ENCODE results near the gene SERPINB7. TPM values are rescaled to one million over a fixed set of nuclear protein-coding genes. Genes with fewer than 3 reads are reported as not detected.

The SERPINB7 gene
- total and polyA plus RNA-seq, 2 experiments from 2014 or later, result not detected

- TF ChIP-seq POLR2AphosphoS5 (IDR thresholded peaks at IDR 0.05; ENCODE audit: low read depth), result no peak
- no peak for TF ChIP-seq ETS1 (IDR thresholded peaks at IDR 0.05)
- no peak for TF ChIP-seq JUNB (IDR thresholded peaks at IDR 0.05; ENCODE audit: unreplicated experiment)
- TF ChIP-seq REST (IDR thresholded peaks at IDR 0.05; ENCODE audit: unreplicated experiment), result no peak
- TF ChIP-seq EZH2 (IDR thresholded peaks at IDR 0.05; ENCODE audit: low read depth, unreplicated experiment), result no peak
These were observed 707 bp upstream of the SERPINB7 start (continued) for GRCh38 chr18:63774511-63774910.

DNA sequence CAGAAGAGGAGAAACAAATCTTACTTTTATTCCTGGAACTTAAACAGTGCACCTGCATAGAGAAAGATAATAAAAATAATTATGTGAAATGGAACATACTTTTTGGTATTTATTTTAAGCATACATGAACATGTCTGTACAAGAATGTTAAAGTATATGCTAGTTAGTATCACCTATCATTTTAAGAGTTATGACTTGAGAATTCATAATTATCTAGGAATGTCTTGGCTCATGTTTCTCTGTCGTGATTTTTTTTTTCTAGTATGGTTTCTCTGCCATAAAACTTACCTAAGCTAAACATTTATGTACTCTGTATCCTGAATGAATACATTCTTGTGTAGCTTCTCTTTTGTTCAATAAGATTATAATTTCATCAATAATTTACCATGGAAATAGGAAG is 4.2 kb downstream of the SERPINB7 start:
- Mint-ChIP-seq H3K9me3 (no peaks in the 10 kb centered on the region), H3K4me1 (no peaks in the 10 kb centered on the region), H3K27me3 (ENCODE audit: insufficient read depth, low read depth, poor library complexity) (no peaks in the 10 kb centered on the region), H3K27ac (no peak overlapping the region), H3K36me3 (ENCODE audit: low read depth) (no peaks in the 10 kb centered on the region), H3K4me3 (no peak overlapping the region)
- ATAC-seq (no peak), DNase-seq (ENCODE audit: low spot score) (no peak)
- Histone ChIP-seq H3K4me2 (no peak overlapping the region), H3F3A (replicated peaks; ENCODE audit: low read depth) (no peaks in the 10 kb centered on the region), H3K27ac (ENCODE audit: low read depth) (no peak overlapping the region), H3K4me3 (no peak overlapping the region), H3K4me1 (ENCODE audit: insufficient read depth) (no peaks in the 10 kb centered on the region), H3K79me2 (replicated peaks; ENCODE audit: insufficient read depth) (no peaks in the 10 kb centered on the region), H3K9me2 (ENCODE audit: insufficient read depth) (no peaks in the 10 kb centered on the region; the same call in 1 of the 2 replicates), H3K27me3 (ENCODE audit: insufficient read depth) (no peaks in the 10 kb centered on the region), H3K36me3 (ENCODE audit: insufficient read depth) (no peaks in the 10 kb centered on the region), H2AFZ (no peak overlapping the region), H4K20me1 (replicated peaks; ENCODE audit: insufficient read depth) (no peaks in the 10 kb centered on the region; the same call in 1 of the 2 replicates)
- TF ChIP-seq REST (IDR thresholded peaks at IDR 0.05; ENCODE audit: unreplicated experiment) (no peak), JUNB (IDR thresholded peaks at IDR 0.05; ENCODE audit: unreplicated experiment) (no peak), NANOG (IDR thresholded peaks at IDR 0.05; ENCODE audit: borderline replicate concordance) (no peak), POLR2AphosphoS5 (IDR thresholded peaks at IDR 0.05; ENCODE audit: low read depth) (no peak), ZNF114 (CRISPR knock-in tag; IDR thresholded peaks at IDR 0.05) (no peak), STAT1 (IDR thresholded peaks at IDR 0.05; ENCODE audit: unreplicated experiment) (no peak), EZH2phosphoT487 (IDR thresholded peaks at IDR 0.05; ENCODE audit: unreplicated experiment) (no peak), CREB1 (CRISPR knock-in tag; IDR thresholded peaks at IDR 0.05; ENCODE audit: low read depth) (no peak), EZH2 (IDR thresholded peaks at IDR 0.05; ENCODE audit: low read depth, unreplicated experiment) (no peak), ETS1 (IDR thresholded peaks at IDR 0.05) (no peak)
- TF ChIP-seq, protein P1, sequence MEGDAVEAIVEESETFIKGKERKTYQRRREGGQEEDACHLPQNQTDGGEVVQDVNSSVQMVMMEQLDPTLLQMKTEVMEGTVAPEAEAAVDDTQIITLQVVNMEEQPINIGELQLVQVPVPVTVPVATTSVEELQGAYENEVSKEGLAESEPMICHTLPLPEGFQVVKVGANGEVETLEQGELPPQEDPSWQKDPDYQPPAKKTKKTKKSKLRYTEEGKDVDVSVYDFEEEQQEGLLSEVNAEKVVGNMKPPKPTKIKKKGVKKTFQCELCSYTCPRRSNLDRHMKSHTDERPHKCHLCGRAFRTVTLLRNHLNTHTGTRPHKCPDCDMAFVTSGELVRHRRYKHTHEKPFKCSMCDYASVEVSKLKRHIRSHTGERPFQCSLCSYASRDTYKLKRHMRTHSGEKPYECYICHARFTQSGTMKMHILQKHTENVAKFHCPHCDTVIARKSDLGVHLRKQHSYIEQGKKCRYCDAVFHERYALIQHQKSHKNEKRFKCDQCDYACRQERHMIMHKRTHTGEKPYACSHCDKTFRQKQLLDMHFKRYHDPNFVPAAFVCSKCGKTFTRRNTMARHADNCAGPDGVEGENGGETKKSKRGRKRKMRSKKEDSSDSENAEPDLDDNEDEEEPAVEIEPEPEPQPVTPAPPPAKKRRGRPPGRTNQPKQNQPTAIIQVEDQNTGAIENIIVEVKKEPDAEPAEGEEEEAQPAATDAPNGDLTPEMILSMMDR (conservative IDR thresholded peaks at IDR 0.05; ENCODE audit: low read depth in 2 of 2), result no peak
